ENCODE results near the gene UMAD1.

- TF ChIP-seq CTCF (IDR thresholded peaks at IDR 0.05; ENCODE audit: insufficient read depth, low read length): no peak
- TF ChIP-seq POLR2AphosphoS5 (IDR thresholded peaks at IDR 0.05; ENCODE audit: low read depth): no peak
Observed at GRCh38 chr7:7834761-7835160, 194.2 kb downstream of the UMAD1 start.

All from HL-60 (cell line).